MCF 10A (cell line): ENCODE results near the gene ATRN. TPM values are rescaled to one million over a fixed set of nuclear protein-coding genes. Genes with fewer than 3 reads are reported as not detected.

ENCODE experiments used
- BruUV-seq: library from RNA; stranded (reverse); fragments of 400-500 nt; replicated peaks from 2 replicates; lab custom pipeline; 2021; lab: Mats Ljungman, UMichigan
- CTCF ChIA-PET: fragments of 300-600 bp; sonication (Branson Sonifier 250); formaldehyde crosslinking; extraction: SDS; loops from one replicate; lab custom pipeline; 2021; ENCODE audit warnings: antibody characterized with exemption, inconsistent platforms; lab: Yijun Ruan, JAX
- POLR2A ChIA-PET: fragments of 300-600, 350-650 bp; sonication (Branson Sonifier 250); formaldehyde crosslinking; extraction: SDS; loops from one replicate; lab custom pipeline; 2020; ENCODE audit warnings: antibody characterized with exemption, inconsistent platforms; lab: Yijun Ruan, JAX
- DNase-seq: peaks from one replicate; pipeline ENCODE4 v3.0.0-alpha.2; 2018; ENCODE audit not compliant: unreplicated experiment
- H3K27ac Mint-ChIP-seq: one replicate; pipeline ENCODE4 v1.8.0; 2022; ENCODE audit warnings: mild to moderate bottlenecking, low read depth, mixed read lengths; ENCODE audit not compliant: unreplicated experiment
- H3K27me3 Mint-ChIP-seq: one replicate; pipeline ENCODE4 v1.8.0; 2022; ENCODE audit warnings: mixed read lengths; ENCODE audit not compliant: insufficient read depth, unreplicated experiment
- H3K36me3 Mint-ChIP-seq: one replicate; pipeline ENCODE4 v1.8.0; 2022; ENCODE audit warnings: mild to moderate bottlenecking, moderate library complexity, mixed read lengths; ENCODE audit not compliant: insufficient read depth, unreplicated experiment
- H3K4me1 Mint-ChIP-seq: one replicate; pipeline ENCODE4 v1.8.0; 2022; ENCODE audit warnings: mixed read lengths; ENCODE audit not compliant: insufficient read depth, unreplicated experiment
- H3K4me3 Mint-ChIP-seq: one replicate; pipeline ENCODE4 v1.8.0; 2022; ENCODE audit warnings: mild to moderate bottlenecking, moderate library complexity, mixed read lengths; ENCODE audit not compliant: unreplicated experiment
- H3K9me3 Mint-ChIP-seq: one replicate; pipeline ENCODE4 v1.8.0; 2022; ENCODE audit warnings: mixed read lengths; ENCODE audit not compliant: unreplicated experiment
- CTCF ChIP-seq: fragments of 200-600 bp; IDR thresholded peaks from one replicate; pipeline ENCODE4 v1.8.0; 2022; ENCODE audit warnings: antibody characterized with exemption, mild to moderate bottlenecking; ENCODE audit not compliant: unreplicated experiment
- intact Hi-C: fragments of 100-400 bp; cut with micrococcal nuclease; formaldehyde crosslinking; loops from 2 replicates; pipeline ENCODE4 v1.14.1; 2022
- total RNA-seq: library from RNA; stranded (reverse); gene quantifications from 2 replicates; pipeline ENCODE4 v1.2.3, GENCODE V29; 2022

The ATRN gene
- total RNA-seq, 1 experiment from 2014 or later = 29.7 TPM

GRCh38 chr20:3689978-3690377 lies 219.2 kb downstream of the ATRN start:
- Mint-ChIP-seq H3K36me3 (no peaks in the 10 kb centered on the region), H3K9me3 (no peaks in the 10 kb centered on the region), H3K27me3 (no peaks in the 10 kb centered on the region), H3K27ac (no peak overlapping the region), H3K4me3 (no peak overlapping the region), H3K4me1 (peaks cover 16% of the 10 kb centered on the region)
- intact Hi-C loops = no loop called here
- ChIA-PET POLR2A (interaction anchor here (0.7 kb wide), 1 partner anchor 290 kb away, joined by 4 read pairs; no protein-coding TSS in a partner anchor), CTCF (interaction anchor here (4.2 to 5.8 kb wide), 2 partner anchors 14 to 21 kb away, joined by 22 to 51 read pairs; no protein-coding TSS in a partner anchor)
- BruUV-seq = no TSS peak
- DNase-seq = no peak
- no peak for TF ChIP-seq CTCF

- Mint-ChIP-seq H3K9me3 (no peaks in the 10 kb centered on the region), H3K27me3 (no peaks in the 10 kb centered on the region), H3K4me1 (peaks cover 16% of the 10 kb centered on the region), H3K36me3 (no peaks in the 10 kb centered on the region), H3K4me3 (no peak overlapping the region), H3K27ac (no peak overlapping the region)
- intact Hi-C loops = no loop called here
- CTCF ChIA-PET = interaction anchor here (0.6 to 4.2 kb wide), 2 partner anchors 20 to 303 kb away, joined by 3 to 22 read pairs; no protein-coding TSS in a partner anchor
- BruUV-seq = no TSS peak
- POLR2A ChIA-PET = no interaction called here
- no peak for DNase-seq
- no peak for TF ChIP-seq CTCF
Observed at GRCh38 chr20:3690413-3690812, 219.6 kb downstream of the ATRN start.

GRCh38 chr20:3691306-3691705 lies 220.5 kb downstream of the ATRN start:
- H3K27ac Mint-ChIP-seq = no peak overlapping the region
- BruUV-seq = no TSS peak
- POLR2A ChIA-PET = no interaction called here
- intact Hi-C loops = no loop called here
- no peaks in the 10 kb centered on the region for H3K36me3 Mint-ChIP-seq
- H3K27me3 Mint-ChIP-seq = no peaks in the 10 kb centered on the region
- no peak overlapping the region for H3K4me3 Mint-ChIP-seq
- DNase-seq = no peak
- TF ChIP-seq CTCF = no peak
- peaks cover 15% of the 10 kb centered on the region for H3K4me1 Mint-ChIP-seq
- no peaks in the 10 kb centered on the region for H3K9me3 Mint-ChIP-seq
- CTCF ChIA-PET = interaction anchor here (0.6 to 4.2 kb wide), 5 partner anchors 14 to 173 kb away, joined by 3 to 22 read pairs (median 4); no protein-coding TSS in a partner anchor

GRCh38 chr20:3691897-3692296 lies 221.1 kb downstream of the ATRN start:
- Mint-ChIP-seq H3K4me1 (peaks cover 9% of the 10 kb centered on the region), H3K36me3 (no peaks in the 10 kb centered on the region), H3K4me3 (no peak overlapping the region), H3K27ac (no peak overlapping the region), H3K27me3 (no peaks in the 10 kb centered on the region), H3K9me3 (no peaks in the 10 kb centered on the region)
- no peak for DNase-seq
- intact Hi-C loops = no loop called here
- no peak for TF ChIP-seq CTCF
- no TSS peak for BruUV-seq
- POLR2A ChIA-PET = no interaction called here
- CTCF ChIA-PET = interaction anchor here (0.6 to 4.2 kb wide), 5 partner anchors 15 to 172 kb away, joined by 3 to 22 read pairs (median 6); no protein-coding TSS in a partner anchor
